Loucy (cell line): ENCODE measurements around the gene ZBTB21.

Experiments
- EZH2phosphoT487 ChIP-seq: fragments of 200-600 bp; IDR thresholded peaks from 2 replicates; pipeline ENCODE4 v1.6.1; 2018; ENCODE audit warnings: antibody characterized with exemption, mild to moderate bottlenecking, moderate library complexity, borderline replicate concordance
- TF ChIP-seq, protein P1 (sequence below): fragments of 200-600 bp; sonication (generic); conservative IDR thresholded peaks from 2 replicates; pipeline ENCODE4 v1.5.1; 2014; ENCODE audit warnings: mild to moderate bottlenecking, antibody characterized with exemption, low read length

DNA sequence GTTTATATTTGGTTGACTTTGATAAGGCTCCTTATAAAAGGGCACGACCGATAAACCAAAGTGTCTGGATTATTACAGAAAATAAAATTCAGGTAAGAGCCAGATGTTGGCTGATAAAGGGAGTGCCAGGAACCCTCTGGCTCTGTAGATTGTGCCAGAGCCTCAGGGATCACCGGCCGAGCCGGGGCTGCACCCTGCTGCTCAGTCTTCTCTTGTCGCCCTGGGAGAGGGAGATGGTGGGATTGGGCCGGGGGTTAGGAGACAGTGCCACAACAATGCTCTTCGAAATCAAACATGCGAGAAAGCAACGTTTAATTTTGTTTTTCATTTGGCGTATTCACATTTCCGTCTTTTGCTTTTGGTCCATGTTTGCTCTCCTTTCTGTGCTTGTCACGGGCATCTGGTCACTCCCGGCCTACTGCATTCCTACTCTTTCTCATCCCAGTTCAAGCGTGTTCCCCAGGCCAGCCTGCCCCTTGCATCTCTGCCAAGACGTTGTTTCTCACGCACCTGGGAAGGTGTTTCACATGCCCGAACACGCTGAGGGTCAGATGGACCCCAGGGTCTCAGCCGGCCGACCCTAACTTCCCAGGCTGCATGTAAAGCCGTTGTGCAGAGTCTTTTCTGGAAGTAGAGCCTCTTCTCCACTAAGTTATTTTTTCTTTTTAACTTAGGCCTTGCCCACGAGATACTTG lies 37.5 kb downstream of the ZBTB21 start:
- TF ChIP-seq, protein P1, sequence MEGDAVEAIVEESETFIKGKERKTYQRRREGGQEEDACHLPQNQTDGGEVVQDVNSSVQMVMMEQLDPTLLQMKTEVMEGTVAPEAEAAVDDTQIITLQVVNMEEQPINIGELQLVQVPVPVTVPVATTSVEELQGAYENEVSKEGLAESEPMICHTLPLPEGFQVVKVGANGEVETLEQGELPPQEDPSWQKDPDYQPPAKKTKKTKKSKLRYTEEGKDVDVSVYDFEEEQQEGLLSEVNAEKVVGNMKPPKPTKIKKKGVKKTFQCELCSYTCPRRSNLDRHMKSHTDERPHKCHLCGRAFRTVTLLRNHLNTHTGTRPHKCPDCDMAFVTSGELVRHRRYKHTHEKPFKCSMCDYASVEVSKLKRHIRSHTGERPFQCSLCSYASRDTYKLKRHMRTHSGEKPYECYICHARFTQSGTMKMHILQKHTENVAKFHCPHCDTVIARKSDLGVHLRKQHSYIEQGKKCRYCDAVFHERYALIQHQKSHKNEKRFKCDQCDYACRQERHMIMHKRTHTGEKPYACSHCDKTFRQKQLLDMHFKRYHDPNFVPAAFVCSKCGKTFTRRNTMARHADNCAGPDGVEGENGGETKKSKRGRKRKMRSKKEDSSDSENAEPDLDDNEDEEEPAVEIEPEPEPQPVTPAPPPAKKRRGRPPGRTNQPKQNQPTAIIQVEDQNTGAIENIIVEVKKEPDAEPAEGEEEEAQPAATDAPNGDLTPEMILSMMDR: no peak
- TF ChIP-seq EZH2phosphoT487: no peak
